GM12865 (cell line): ENCODE measurements around the gene TCEA2.
"Not testable (repeated sequence)": the region's sequence is repeated elsewhere in the genome, so short reads cannot be mapped to it uniquely, and the experiment has no call there.

Experiments used
- DNase-seq: peaks from one replicate; pipeline ENCODE4 v3.0.0; 2010; ENCODE audit warnings: low read depth
- H3K4me3 ChIP-seq: 2 replicates; pipeline ENCODE4 v1.5.1; 2011; ENCODE audit warnings: mild to moderate bottlenecking, low read depth, low read length, control low read depth
- CTCF ChIP-seq: IDR thresholded peaks from 2 replicates; pipeline ENCODE4 v1.5.1; 2011; ENCODE audit warnings: low read length, control low read depth, low read depth, inconsistent platforms; ENCODE audit not compliant: insufficient read depth; ENCODE audit errors: missing control alignments

TCEA2 gene

GRCh38 chr20:64113796-64114355 lies 50.9 kb downstream of the TCEA2 start:
- H3K4me3 ChIP-seq = no peak overlapping the region
- TF ChIP-seq CTCF = no peak
- DNase-seq = no peak

- no peak for DNase-seq
- no peak overlapping the region for H3K4me3 ChIP-seq
- no peak for TF ChIP-seq CTCF
These were observed 51.5 kb downstream of the TCEA2 start for GRCh38 chr20:64114356-64114971.

- H3K4me3 ChIP-seq = no peak overlapping the region
- no peak for TF ChIP-seq CTCF
- no peak for DNase-seq
These were observed 52.3 kb downstream of the TCEA2 start for GRCh38 chr20:64115171-64115911.

- no peak for DNase-seq
- TF ChIP-seq CTCF = no peak
These were observed 53.0 kb downstream of the TCEA2 start for GRCh38 chr20:64116016-64116415.

GRCh38 chr20:64116541-64117431 lies 53.8 kb downstream of the TCEA2 start:
- no peak overlapping the region for H3K4me3 ChIP-seq
- no peak for DNase-seq
- TF ChIP-seq CTCF = no peak

More at GRCh38 chr20:64116016-64116415, 53.0 kb downstream of the TCEA2 start:
- H3K4me3 ChIP-seq = no peak overlapping the region

GRCh38 chr20:64117432-64117777 lies 54.4 kb downstream of the TCEA2 start:
- H3K4me3 ChIP-seq = not testable (repeated sequence)

GRCh38 chr20:64119301-64119680 lies 56.3 kb downstream of the TCEA2 start:
- H3K4me3 ChIP-seq = no peak overlapping the region
- no peak for TF ChIP-seq CTCF
- no peak for DNase-seq

More at GRCh38 chr20:64117432-64117777, 54.4 kb downstream of the TCEA2 start:
- DNase-seq = not testable (repeated sequence)
